CD4-positive, CD25-positive, alpha-beta regulatory T cell (primary cell): ENCODE results near the gene RREB1. TPM values are rescaled to one million over a fixed set of nuclear protein-coding genes. Genes with fewer than 3 reads are reported as not detected.
A peak's percentile ranks its signal among the peaks of the same experiment; 100 is the strongest.
"Not testable (repeated sequence)": the region's sequence is repeated elsewhere in the genome, so short reads cannot be mapped to it uniquely, and the experiment has no call there.

Source experiments
- ATAC-seq, 2 donors: fragments of 150-1000 bp; cut with Tn5 transposase; one replicate each; pipeline ENCODE4 v1.10.0; 2021; ENCODE audit warnings: low read depth in 2 of 2, moderate number of reproducible peaks in 2 of 2, moderate library complexity in 1 of 2
- DNase-seq, 3 donors: peaks; one replicate each; pipeline versions ENCODE4 v3.0.0 to v3.0.0-alpha.2; 2012 to 2022; ENCODE audit warnings: mixed read lengths in 1 of 3
- H3K27ac ChIP-seq: one replicate; pipeline ENCODE4 v1.7.0; 2013; ENCODE audit warnings: mild to moderate bottlenecking, low read length; ENCODE audit not compliant: insufficient read depth, poor library complexity, severe bottlenecking
- H3K27me3 ChIP-seq: one replicate; pipeline ENCODE4 v1.7.0; 2013; ENCODE audit warnings: low read length; ENCODE audit not compliant: control insufficient read depth, insufficient read depth
- H3K36me3 ChIP-seq: one replicate; pipeline ENCODE4 v1.7.0; 2013; ENCODE audit warnings: mild to moderate bottlenecking, low read length, moderate library complexity; ENCODE audit not compliant: control insufficient read depth, insufficient read depth
- H3K4me1 ChIP-seq: 2 replicates; pipeline ENCODE4 v1.7.0; 2013; ENCODE audit warnings: mild to moderate bottlenecking, low read length; ENCODE audit not compliant: insufficient read depth, control insufficient read depth, poor library complexity, severe bottlenecking
- H3K4me3 ChIP-seq: one replicate; pipeline ENCODE4 v1.7.0; 2013; ENCODE audit warnings: low read depth, mild to moderate bottlenecking, low read length, moderate library complexity
- H3K9me3 ChIP-seq, 2 experiments: 1 replicate in 1 of 2; 2 replicates in 1 of 2; pipeline ENCODE4 v1.7.0; 2013; ENCODE audit warnings: low read length in 2 of 2, mild to moderate bottlenecking in 1 of 2, moderate library complexity in 1 of 2; ENCODE audit not compliant: control insufficient read depth in 2 of 2
- H3K27ac Mint-ChIP-seq, 3 donors: one replicate each; pipeline ENCODE4 v1.8.0; 2020 to 2022; ENCODE audit warnings: mild to moderate bottlenecking in 3 of 3, mixed read lengths in 3 of 3, moderate library complexity in 2 of 3
- H3K27me3 Mint-ChIP-seq: one replicate; pipeline ENCODE4 v1.8.0; 2022; ENCODE audit warnings: mild to moderate bottlenecking, mixed read lengths
- H3K36me3 Mint-ChIP-seq: one replicate; pipeline ENCODE4 v1.8.0; 2020; ENCODE audit warnings: mixed read lengths
- H3K4me1 Mint-ChIP-seq, 4 donors: one replicate each; pipeline ENCODE4 v1.8.0; 2020 to 2022; ENCODE audit warnings: mixed read lengths in 4 of 4, mild to moderate bottlenecking in 1 of 4
- H3K4me3 Mint-ChIP-seq, 4 donors: one replicate each; pipeline ENCODE4 v1.8.0; 2020 to 2022; ENCODE audit warnings: mild to moderate bottlenecking in 4 of 4, mixed read lengths in 4 of 4, moderate library complexity in 3 of 4
- H3K9me3 Mint-ChIP-seq, 7 donors: one replicate each; pipeline ENCODE4 v1.8.0; 2020 to 2022; ENCODE audit warnings: mixed read lengths in 7 of 7, mild to moderate bottlenecking in 3 of 7, moderate library complexity in 2 of 7
- polyA plus RNA-seq, 4 donors: library from polyadenylated mRNA; unstranded; fragments of 300-500 nt; fragmentation: Illumina TruSeq; gene quantifications; one replicate each; pipeline ENCODE4 v1.2.3, GENCODE V29; 2021
- total RNA-seq: library from RNA; stranded (reverse); gene quantifications from one replicate; pipeline ENCODE4 v1.2.3, GENCODE V29; 2022

The RREB1 gene
- total and polyA plus RNA-seq, 5 donors from 2014 or later, result 1.2 to 45.2 (median 2.3) TPM

DNA sequence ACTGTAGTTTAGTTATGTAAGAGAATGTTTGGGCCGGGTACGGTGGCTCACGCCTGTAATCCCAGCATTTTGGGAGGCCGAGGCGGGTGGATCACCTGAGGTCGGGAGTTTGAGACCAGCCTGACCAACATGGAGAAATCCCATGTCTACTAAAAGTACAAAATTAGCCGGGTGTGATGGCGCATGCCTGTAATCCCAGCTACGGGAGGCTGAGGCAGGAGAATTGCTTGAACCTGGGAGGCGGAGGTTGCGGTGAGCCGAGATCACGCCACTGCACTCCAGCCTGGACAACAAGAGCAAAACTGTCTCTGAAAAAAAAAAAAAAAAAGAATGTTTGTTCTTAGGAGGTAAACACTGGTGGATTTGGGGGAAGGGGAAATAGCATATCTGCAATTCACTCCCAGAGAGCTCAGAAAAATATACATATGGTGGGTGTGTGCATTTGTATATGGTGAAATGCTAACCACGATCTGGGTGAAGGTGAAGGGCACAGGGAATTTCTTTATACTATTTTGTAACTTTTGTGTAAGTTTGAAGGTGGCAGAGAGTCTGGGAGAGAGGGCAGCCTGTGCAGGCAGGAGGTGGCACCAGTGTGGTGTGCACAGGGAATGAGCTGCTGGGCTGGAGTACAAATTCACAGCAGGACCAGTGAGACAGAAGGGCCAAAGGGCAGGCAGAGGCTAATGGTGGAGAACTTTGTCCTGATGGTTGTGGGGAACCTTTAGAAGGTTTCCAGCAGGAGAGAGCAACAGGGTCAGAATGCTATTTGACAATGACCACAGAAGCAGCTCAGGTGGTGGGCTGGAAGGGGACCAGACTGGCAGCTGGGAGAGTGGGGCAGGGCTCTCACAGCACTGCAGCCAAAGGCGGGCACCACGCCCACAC lies 162.8 kb downstream of the RREB1 start:
- Mint-ChIP-seq H3K9me3 (peaks cover 0 to 7% (median 0%) of the 10 kb centered on the region in 7 donors), H3K4me1 (no peaks in the 10 kb centered on the region), H3K27me3 (peaks cover 8% of the 10 kb centered on the region), H3K27ac (no peak overlapping the region), H3K4me3 (no peak overlapping the region), H3K36me3 (peaks cover 3% of the 10 kb centered on the region)
- no peak for DNase-seq
- ATAC-seq, result no peak
- Histone ChIP-seq H3K4me1 (no peaks in the 10 kb centered on the region), H3K27me3 (no peaks in the 10 kb centered on the region), H3K9me3 (no peaks in the 10 kb centered on the region), H3K4me3 (no peak overlapping the region), H3K36me3 (no peaks in the 10 kb centered on the region), H3K27ac (no peak overlapping the region)

DNA sequence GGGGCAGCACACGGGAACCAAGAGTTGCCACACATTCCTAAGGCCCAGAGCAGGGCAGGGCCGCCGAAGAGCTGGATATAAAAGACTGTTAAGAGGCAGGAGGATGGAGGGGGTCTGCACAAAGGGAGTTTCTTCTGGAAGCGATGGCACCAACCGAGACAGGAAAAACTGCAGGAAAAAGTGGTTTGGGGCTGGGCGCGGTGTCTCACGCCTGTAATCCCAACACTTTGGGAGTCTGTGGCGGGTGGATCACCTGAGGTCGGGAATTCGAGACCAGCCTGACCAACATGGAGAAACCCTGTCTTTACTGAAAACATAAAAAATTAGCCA lies 163.4 kb downstream of the RREB1 start:
- Mint-ChIP-seq H3K27ac (no peak overlapping the region), H3K27me3 (peaks cover 5% of the 10 kb centered on the region), H3K4me3 (no peak overlapping the region), H3K4me1 (peaks cover 0 to 5% (median 2%) of the 10 kb centered on the region in 4 donors), H3K36me3 (peaks cover 3% of the 10 kb centered on the region), H3K9me3 (peaks cover 0 to 4% (median 0%) of the 10 kb centered on the region in 7 donors)
- ATAC-seq (no peak), DNase-seq (no peak)
- no peaks in the 10 kb centered on the region for H3K27me3 ChIP-seq
- no peaks in the 10 kb centered on the region for H3K4me1 ChIP-seq
- no peak overlapping the region for H3K4me3 ChIP-seq
- H3K36me3 ChIP-seq, result no peaks in the 10 kb centered on the region
- H3K9me3 ChIP-seq, result no peaks in the 10 kb centered on the region
- no peak overlapping the region for H3K27ac ChIP-seq

DNA sequence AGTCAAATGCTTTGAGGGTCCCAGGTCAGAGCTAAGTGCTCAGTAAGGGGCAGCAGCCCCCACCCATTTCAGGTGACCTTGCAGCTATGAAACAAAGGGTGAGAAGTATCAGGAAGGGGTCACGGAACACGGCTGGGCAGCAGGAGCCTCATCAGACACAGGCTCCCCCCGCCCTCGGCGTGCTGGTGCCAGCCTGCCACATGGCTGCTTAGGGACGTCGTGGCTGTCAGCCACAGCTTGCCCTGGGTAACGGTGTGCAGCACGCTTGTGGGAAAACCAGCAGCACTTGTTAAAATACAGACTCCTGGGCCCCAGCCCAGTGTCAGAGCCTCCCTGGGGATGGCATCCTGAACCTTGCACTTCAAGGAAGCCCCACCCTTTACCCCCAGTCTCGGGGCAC lies 165.9 kb downstream of the RREB1 start:
- no peaks in the 10 kb centered on the region for H3K27me3 Mint-ChIP-seq
- H3K27ac ChIP-seq, result no peak overlapping the region
- no peaks in the 10 kb centered on the region for H3K9me3 ChIP-seq
- H3K27me3 ChIP-seq, result no peaks in the 10 kb centered on the region
- peaks cover 0 to 5% (median 2%) of the 10 kb centered on the region in 4 donors for H3K4me1 Mint-ChIP-seq
- no peak overlapping the region for H3K27ac Mint-ChIP-seq
- no peaks in the 10 kb centered on the region for H3K36me3 ChIP-seq
- no peak overlapping the region for H3K4me3 ChIP-seq
- ATAC-seq (no peak), DNase-seq (no peak)
- H3K4me1 ChIP-seq, result no peaks in the 10 kb centered on the region
- H3K4me3 Mint-ChIP-seq, result peak overlapping the region in 1 of 4 donors; percentile 13
- no peaks in the 10 kb centered on the region for H3K36me3 Mint-ChIP-seq
- H3K9me3 Mint-ChIP-seq, result no peaks in the 10 kb centered on the region

DNA sequence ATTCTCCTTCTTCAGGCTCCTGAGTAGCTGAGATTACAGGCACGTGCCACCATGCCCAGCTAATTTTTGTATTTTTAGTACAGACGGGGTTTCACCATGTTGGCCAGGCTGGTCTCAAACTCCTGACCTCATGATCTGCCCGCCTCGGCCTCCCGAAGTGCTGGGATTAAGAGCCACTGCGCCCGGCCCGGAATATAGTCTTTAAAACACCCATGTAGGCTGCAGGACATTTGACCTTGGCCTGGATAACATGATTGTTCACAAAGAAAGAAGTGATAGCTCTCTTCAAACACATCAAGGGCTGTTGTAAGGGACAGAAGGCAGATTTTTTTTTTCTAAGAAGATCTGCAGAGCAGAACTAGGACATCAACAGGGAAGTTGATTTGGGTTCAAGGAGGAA lies 166.8 kb downstream of the RREB1 start:
- DNase-seq, H3K27me3 ChIP-seq, H3K9me3 Mint-ChIP-seq, H3K4me3 Mint-ChIP-seq, H3K4me3 ChIP-seq, H3K36me3 ChIP-seq, ATAC-seq, H3K4me1 Mint-ChIP-seq, H3K9me3 ChIP-seq, H3K36me3 Mint-ChIP-seq, H3K27ac ChIP-seq, H3K27me3 Mint-ChIP-seq, H3K4me1 ChIP-seq: not testable (repeated sequence)
- H3K27ac Mint-ChIP-seq, result peak overlapping the region in 1 of 3 donors; percentile 48

DNA sequence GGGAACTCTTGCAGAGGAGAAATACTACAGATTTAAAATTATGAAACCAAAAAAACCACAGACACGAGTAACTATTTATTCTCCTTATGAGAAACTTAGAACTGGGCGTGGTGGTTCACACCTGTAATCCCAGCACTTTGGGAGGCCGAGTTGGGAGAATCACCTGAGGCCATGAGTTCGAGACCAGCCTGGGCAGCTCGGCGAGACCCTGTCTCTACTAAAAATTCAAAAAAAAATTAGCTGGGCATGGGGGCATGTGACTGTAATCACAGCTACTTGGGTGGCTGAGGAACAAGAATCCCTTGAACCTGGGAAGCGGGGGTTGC lies 168.4 kb downstream of the RREB1 start:
- no peak overlapping the region for H3K27ac ChIP-seq
- Mint-ChIP-seq H3K36me3 (no peaks in the 10 kb centered on the region), H3K27ac (peak overlapping the region in 1 of 3 donors; percentile 17), H3K27me3 (no peaks in the 10 kb centered on the region), H3K4me1 (peaks cover 0 to 8% (median 2%) of the 10 kb centered on the region in 4 donors), H3K4me3 (no peak overlapping the region), H3K9me3 (no peaks in the 10 kb centered on the region)
- no peak overlapping the region for H3K4me3 ChIP-seq
- ATAC-seq (no peak), DNase-seq (no peak)
- H3K27me3 ChIP-seq, result no peaks in the 10 kb centered on the region
- no peaks in the 10 kb centered on the region for H3K36me3 ChIP-seq
- H3K4me1 ChIP-seq, result no peaks in the 10 kb centered on the region
- H3K9me3 ChIP-seq, result no peaks in the 10 kb centered on the region

DNA sequence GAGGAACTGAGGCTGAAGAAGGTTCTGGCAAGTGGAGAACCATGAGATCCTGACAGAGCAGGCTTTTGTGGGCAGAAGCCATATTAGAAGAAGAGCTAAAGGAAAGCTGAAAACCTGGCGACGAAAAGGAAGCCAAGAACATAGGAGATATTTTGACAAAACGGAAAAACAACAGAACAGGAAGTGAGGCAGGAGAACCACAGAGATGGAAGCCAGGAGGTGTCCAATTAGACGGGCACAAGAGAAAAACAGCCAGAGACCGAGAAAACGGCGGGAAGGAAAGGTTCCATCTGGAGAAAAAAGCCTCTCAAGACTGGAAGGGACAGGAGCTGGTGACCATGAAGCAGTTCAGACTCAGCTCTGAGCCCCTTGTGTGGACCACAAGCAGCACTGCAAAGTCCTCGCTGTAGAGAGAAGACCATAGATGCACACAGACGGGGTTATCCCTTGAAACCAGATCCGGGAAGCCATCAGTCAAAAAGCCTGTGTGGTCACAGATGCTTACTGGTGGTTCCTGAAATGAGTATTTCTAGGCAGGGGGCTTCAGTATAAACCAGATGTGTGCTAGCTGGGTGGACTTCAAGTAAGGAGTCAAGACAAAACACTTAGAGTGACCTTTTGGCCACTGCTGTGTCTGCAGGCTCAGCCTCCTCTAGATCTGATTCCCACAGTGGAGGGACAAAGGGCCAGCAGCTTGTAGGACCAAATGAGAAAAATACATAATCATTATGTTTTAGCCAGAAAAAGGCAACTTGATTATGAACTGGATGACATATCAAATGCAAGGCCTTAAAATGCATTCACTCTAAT lies 174.5 kb downstream of the RREB1 start:
- ATAC-seq, result no peak

DNA sequence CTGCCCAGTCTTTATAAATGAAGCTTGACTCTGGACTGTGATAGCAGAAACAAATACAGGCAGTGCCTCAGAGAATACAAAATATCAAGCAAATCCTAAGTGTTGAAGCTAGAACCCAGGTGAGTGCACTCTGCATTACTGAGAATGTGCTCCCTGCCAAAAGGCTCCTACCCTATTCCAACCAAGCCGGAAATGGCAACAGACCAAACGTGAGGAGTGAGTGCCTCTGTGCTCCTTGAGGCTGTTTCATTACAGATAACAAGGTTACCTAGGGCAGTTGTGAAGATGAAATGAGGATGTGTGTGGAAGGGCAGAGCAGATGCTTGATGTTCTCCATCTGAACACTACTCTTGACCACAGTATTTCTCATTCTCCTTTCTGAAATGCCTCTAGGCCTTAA lies 175.9 kb downstream of the RREB1 start:
- Histone ChIP-seq H3K4me1 (peaks cover 5% of the 10 kb centered on the region), H3K9me3 (no peaks in the 10 kb centered on the region), H3K4me3 (no peak overlapping the region), H3K27me3 (no peaks in the 10 kb centered on the region), H3K36me3 (peaks cover 24% of the 10 kb centered on the region), H3K27ac (no peak overlapping the region)
- peaks cover 0 to 21% (median 13%) of the 10 kb centered on the region in 4 donors for H3K4me1 Mint-ChIP-seq
- no peak for DNase-seq
- H3K4me3 Mint-ChIP-seq, result no peak overlapping the region
- peaks cover 25% of the 10 kb centered on the region for H3K36me3 Mint-ChIP-seq
- no peak for ATAC-seq
- no peak overlapping the region for H3K27ac Mint-ChIP-seq
- H3K9me3 Mint-ChIP-seq, result no peaks in the 10 kb centered on the region
- no peaks in the 10 kb centered on the region for H3K27me3 Mint-ChIP-seq

More for the DNA sequence above, 174.5 kb downstream of the RREB1 start:
- Mint-ChIP-seq H3K27ac (peak overlapping the region; percentile 75 to 94 (median 82)), H3K9me3 (no peaks in the 10 kb centered on the region), H3K4me3 (peak overlapping the region in 1 of 4 donors; percentile 59), H3K27me3 (no peaks in the 10 kb centered on the region), H3K4me1 (peaks cover 0 to 21% (median 12%) of the 10 kb centered on the region in 4 donors), H3K36me3 (peaks cover 16% of the 10 kb centered on the region)
- Histone ChIP-seq H3K27ac (no peak overlapping the region), H3K4me3 (no peak overlapping the region), H3K36me3 (peaks cover 12% of the 10 kb centered on the region), H3K27me3 (no peaks in the 10 kb centered on the region), H3K4me1 (peaks cover 5% of the 10 kb centered on the region), H3K9me3 (no peaks in the 10 kb centered on the region)
- DNase-seq, result peak in 1 of 3 donors; percentile 16
